Measurements from ENCODE around the gene SIMC1.
"Not testable (repeated sequence)": the region's sequence is repeated elsewhere in the genome, so short reads cannot be mapped to it uniquely, and the experiment has no call there.

Gene SIMC1

GRCh38 chr5:176216393-176216916 lies 21.8 kb upstream of the SIMC1 start:
- DNase-seq, result not testable (repeated sequence)

GRCh38 chr5:176217188-176217729 lies 21.0 kb upstream of the SIMC1 start:
- DNase-seq, result not testable (repeated sequence)

- DNase-seq, result not testable (repeated sequence)
These were observed 20.5 kb upstream of the SIMC1 start for GRCh38 chr5:176217764-176218163.

GRCh38 chr5:176222006-176222405 lies 16.2 kb upstream of the SIMC1 start:
- not testable (repeated sequence) for DNase-seq

- DNase-seq, result not testable (repeated sequence)
These were observed 9.9 kb upstream of the SIMC1 start for GRCh38 chr5:176228358-176228757.

- DNase-seq, result not testable (repeated sequence)
These were observed 5.0 kb upstream of the SIMC1 start for GRCh38 chr5:176233253-176233652.

- peak; percentile 11 for DNase-seq
These were observed 3.1 kb upstream of the SIMC1 start for GRCh38 chr5:176235155-176235554.

GRCh38 chr5:176238645-176239283 lies 540 bp downstream of the SIMC1 start:
- DNase-seq, result not testable (repeated sequence)

GRCh38 chr5:176239304-176239703 lies 1.1 kb downstream of the SIMC1 start:
- not testable (repeated sequence) for DNase-seq

GRCh38 chr5:176244318-176244717 lies 6.1 kb downstream of the SIMC1 start:
- not testable (repeated sequence) for DNase-seq

- not testable (repeated sequence) for DNase-seq
These were observed 6.8 kb downstream of the SIMC1 start for GRCh38 chr5:176245074-176245473.

- not testable (repeated sequence) for DNase-seq
These were observed 7.3 kb downstream of the SIMC1 start for GRCh38 chr5:176245489-176245888.

GRCh38 chr5:176250691-176251090 lies 12.5 kb downstream of the SIMC1 start:
- DNase-seq, result not testable (repeated sequence)

GRCh38 chr5:176252171-176252570 lies 13.9 kb downstream of the SIMC1 start:
- not testable (repeated sequence) for DNase-seq

GRCh38 chr5:176253370-176254065 lies 15.3 kb downstream of the SIMC1 start:
- not testable (repeated sequence) for DNase-seq

GRCh38 chr5:176254066-176254393 lies 15.8 kb downstream of the SIMC1 start:
- DNase-seq, result not testable (repeated sequence)

- DNase-seq, result not testable (repeated sequence)
These were observed 19.8 kb downstream of the SIMC1 start for GRCh38 chr5:176257871-176258505.

GRCh38 chr5:176260682-176261081 lies 22.5 kb downstream of the SIMC1 start:
- DNase-seq, result not testable (repeated sequence)

- DNase-seq, result not testable (repeated sequence)
These were observed 28.2 kb downstream of the SIMC1 start for GRCh38 chr5:176266448-176266847.

GRCh38 chr5:176289018-176289417 lies 50.8 kb downstream of the SIMC1 start:
- not testable (repeated sequence) for DNase-seq

GRCh38 chr5:176290057-176290840 lies 52.0 kb downstream of the SIMC1 start:
- DNase-seq, result not testable (repeated sequence)

GRCh38 chr5:176305356-176305755 lies 67.1 kb downstream of the SIMC1 start:
- not testable (repeated sequence) for DNase-seq
